GM21528 (cell line): Measurements from ENCODE around the gene CYP3A5.
"Not testable (repeated sequence)": the region's sequence is repeated elsewhere in the genome, so short reads cannot be mapped to it uniquely, and the experiment has no call there.

ENCODE experiments used
- ATAC-seq: cut with Tn5 transposase; IDR thresholded peaks from one replicate; pipeline ENCODE4 v1.9.1; 2021; ENCODE audit warnings: mild to moderate bottlenecking, moderate library complexity; ENCODE audit not compliant: unreplicated experiment, low FRiP score

Gene CYP3A5

GRCh38 chr7:99685871-99686608, 6.2 kb upstream of the CYP3A5 start:
- ATAC-seq, result not testable (repeated sequence)

DNA sequence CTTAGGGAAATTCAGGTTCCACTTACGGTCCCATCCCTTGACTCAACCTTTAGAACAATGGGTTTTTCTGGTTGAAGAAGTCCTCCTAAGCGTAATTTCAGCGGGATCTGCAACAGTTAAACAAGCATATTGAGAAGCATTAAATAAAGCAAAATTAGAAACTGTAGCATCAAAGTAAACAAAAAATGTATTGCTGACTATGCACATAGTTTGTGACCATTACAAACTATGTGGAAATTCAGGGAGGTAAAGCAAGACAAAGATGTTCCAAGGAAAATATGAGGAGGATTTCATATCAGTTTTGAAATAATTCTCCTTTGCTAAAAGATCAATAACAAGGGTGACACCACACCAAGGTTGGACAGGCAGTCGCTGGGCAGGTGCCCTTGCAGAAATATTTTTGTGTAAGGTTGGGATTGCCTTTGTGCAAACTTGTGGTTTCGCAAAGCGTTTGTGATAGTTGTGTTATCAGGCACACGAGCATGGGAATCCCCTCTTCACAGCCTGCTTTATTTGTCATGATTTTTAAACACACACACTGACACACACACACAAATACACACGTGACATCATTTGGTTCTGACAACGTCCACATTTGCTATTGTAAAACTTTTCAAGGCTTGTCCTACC, 5.4 kb upstream of the CYP3A5 start:
- no peak for ATAC-seq

DNA sequence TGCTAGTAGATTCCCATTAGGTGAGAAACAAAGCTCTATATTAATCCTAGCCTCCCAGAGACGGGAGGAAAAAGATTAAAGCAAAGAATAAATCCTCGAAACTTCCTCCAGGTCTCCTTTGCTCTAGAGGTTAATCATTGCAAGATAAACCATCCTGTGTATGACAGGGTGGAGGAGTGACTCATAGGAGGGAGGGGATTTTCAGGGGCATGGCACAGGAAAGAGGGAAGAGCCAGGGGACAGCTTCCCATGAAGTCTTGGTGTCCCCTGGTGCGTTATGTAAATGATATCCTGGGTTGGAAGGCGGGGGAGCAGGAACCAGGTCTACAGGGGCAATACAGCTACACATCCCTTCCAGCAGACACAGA, 780 bp downstream of the CYP3A5 start:
- ATAC-seq, result no peak

GRCh38 chr7:99677648-99678045, 2.1 kb downstream of the CYP3A5 start:
- no peak for ATAC-seq

- ATAC-seq, result no peak
Observed at GRCh38 chr7:99677013-99677647, 2.7 kb downstream of the CYP3A5 start.

DNA sequence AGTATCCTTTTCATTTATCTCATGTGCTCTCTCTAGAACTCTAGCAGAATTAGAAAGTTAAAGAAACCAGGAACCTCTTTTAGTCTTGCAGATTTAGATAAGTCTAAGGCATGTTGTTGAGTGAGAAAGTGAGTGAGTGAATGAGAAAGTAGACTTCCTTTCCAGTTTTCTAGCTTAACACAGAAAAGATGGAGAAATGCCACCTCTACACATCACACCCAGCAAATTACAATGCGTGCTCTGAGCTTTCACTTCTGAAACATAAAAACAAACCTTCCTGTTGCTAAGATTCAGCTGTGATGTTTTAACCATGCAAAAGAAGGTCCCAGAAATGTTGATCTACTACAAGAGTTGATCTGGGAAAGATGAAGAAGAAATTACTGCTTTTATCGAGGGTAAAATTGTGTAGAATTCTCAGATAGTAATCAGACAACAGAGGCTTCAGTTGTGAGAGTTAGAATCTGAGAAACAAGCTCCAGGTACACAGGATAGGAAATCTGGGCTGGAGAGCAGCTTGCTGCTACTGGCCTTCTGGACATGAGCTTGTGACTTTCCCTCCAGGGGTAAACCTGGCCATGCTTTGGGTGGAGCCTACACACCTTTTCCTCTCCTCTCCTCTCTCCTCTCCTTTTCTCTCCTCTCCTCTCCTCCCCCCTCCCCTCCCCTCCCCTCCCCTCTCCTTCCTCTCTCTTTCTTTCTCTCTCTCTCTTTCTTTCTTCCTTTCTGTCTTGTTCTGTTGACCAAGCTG, 4.6 kb downstream of the CYP3A5 start:
- no peak for ATAC-seq

DNA sequence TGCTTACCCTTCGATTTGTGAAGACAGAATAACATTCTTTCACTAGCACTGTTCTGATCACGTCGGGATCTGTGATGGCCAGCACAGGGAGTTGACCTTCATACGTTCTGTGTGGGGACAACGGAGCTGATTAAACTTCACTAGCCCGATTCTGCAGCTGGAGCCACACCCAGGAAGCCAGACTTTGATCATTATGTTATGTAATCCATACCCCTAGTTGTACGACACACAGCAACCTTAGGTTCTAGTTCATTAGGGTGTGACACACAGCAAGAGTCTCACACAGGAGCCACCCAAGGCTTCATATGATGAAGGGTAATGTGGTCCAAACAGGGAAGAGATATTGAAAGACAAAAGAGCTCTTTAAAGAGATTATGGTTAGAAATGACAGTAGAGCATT, 7.2 kb downstream of the CYP3A5 start:
- no peak for ATAC-seq

DNA sequence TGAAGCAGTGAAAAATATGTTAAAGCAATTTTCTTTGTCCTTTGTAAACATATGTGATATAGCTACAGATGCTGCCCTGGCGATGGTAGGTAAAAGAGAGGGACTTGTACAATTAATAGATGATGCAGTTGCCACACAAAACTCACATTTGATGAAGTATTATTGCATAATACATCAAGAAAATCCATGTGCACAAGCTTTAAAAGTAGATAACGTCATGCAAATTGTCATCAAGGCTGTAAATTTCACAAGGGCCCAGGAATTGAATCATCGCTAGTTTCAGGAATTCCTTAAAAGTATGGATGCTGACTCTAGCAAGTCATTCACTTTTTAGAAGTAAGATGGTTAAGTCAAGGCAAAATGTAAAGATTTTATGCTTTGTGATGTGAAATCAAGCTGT, 10.0 kb downstream of the CYP3A5 start:
- ATAC-seq, result no peak

GRCh38 chr7:99668541-99668940, 11.3 kb downstream of the CYP3A5 start:
- no peak for ATAC-seq

DNA sequence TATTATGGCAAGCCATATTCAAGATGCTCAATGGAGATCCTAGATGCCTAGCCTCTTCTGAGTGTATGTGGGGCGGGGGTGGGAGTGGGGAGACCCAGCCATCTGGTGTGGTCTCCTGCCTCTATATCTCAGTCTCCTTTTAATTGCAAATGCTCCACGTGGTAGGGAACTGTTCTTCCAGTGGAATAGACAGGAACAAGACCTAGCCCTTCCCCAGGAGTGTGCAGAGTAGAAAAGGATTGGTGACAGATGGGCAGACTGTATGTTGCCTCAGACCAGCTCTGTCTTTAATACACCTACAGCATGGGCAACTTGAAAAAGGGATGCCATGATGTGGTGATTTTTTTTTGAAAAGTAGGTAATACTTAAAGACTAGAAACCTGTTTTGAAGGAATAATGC, 12.6 kb downstream of the CYP3A5 start:
- no peak for ATAC-seq

DNA sequence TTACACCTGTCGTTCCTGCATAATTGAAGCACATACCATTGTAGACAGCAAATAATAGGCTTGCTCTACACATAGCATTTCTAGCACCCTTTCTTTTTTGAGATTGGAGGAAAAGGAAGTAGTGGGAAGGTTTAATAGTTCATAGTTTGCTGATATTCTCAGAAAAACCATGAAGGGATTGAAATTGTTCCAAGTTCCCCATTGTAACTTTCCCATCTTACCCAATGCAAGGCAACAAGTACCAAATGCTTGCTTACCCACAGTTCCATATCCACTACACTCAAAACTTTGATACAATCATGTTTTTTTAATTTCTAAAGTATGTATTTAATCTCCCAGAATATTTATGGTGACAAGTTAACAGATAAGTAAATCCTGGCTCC, 13.8 kb downstream of the CYP3A5 start:
- no peak for ATAC-seq

- no peak for ATAC-seq
Observed at GRCh38 chr7:99665312-99666012, 14.3 kb downstream of the CYP3A5 start.

GRCh38 chr7:99657879-99658278, 21.9 kb downstream of the CYP3A5 start:
- not testable (repeated sequence) for ATAC-seq

- ATAC-seq, result not testable (repeated sequence)
Observed at GRCh38 chr7:99654626-99655025, 25.2 kb downstream of the CYP3A5 start.

GRCh38 chr7:99653754-99654153, 26.0 kb downstream of the CYP3A5 start:
- ATAC-seq, result no peak

DNA sequence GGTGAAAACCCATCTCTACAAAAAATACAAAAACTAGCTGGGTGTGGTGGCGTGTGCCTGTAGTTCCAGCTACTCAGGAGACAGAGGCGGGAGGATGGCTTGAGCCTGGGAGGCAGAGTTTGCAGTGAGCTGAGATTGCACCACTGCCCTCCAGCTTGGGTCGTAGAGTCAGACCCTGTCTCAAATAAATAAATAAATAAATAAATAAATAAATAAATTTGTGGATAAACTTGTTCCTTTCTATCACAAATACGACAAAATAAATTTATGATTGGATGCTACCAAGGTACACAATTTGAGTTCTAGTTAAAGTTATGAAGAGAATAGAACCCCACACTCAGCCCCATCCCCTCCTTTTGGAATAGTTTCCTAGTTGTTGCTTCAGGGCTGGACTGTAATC, 26.5 kb downstream of the CYP3A5 start:
- not testable (repeated sequence) for ATAC-seq

DNA sequence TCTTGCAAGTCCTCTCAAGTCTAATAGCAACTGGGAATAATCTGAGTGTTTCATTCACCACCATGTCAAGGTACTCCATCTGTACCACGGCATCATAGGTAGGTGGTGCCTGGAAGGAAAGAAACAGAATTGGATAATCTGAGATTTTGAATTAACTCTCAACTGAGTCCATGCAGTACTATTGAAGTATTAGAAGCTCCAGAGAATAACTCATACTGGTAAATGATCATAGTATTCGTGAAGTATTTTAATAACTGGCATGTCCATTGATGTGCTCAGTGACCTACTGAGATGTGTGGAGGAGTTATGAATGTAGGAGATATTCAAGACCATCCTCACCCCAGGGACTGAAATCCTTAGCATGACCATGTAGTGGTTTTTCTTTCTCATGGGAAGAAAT, 27.1 kb downstream of the CYP3A5 start:
- no peak for ATAC-seq

DNA sequence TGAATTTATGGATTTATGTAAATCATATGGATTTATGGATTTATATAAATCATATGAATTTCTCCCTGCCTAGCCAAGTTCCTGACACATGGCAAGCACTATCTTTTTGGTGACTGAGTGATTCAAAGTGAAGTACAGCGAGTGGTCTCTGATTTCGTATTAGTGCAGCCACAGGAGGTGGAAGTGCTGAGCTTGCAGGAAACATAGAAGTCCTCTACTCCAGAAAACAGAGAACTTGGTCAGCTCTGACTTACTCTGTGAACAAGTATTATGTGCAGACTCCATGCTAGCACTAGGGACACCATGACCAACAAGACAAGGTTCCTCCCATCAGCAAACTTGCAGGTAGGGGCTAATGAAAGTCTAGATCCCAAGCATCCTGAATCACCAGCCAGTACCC, 28.5 kb downstream of the CYP3A5 start:
- no peak for ATAC-seq

- ATAC-seq, result no peak
Observed at GRCh38 chr7:99648843-99649242, 31.0 kb downstream of the CYP3A5 start.

- ATAC-seq, result no peak
Observed at GRCh38 chr7:99645590-99645989, 34.2 kb downstream of the CYP3A5 start.

DNA sequence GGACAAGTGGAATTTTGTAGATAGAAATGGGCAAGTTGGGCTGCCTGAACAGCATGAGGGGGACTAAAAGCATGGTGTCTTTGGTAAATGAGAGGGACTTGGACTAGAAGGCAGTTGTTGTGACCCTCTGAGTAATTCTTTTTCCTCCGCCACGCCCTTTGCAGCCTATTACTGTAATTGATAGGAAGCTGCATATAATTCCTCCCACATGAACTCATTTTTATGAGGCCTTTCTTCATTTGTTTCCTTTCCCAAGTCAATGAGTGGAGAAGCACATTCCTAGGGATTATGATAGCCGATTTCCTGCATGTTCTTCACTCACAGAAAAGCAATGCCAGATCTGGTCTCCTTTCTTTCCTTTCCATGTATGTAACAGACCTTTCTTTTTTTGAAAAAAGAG, 35.4 kb downstream of the CYP3A5 start:
- ATAC-seq, result no peak
